K562 (cell line): ENCODE data around the gene IREB2. TPM values are rescaled to one million over a fixed set of nuclear protein-coding genes. Genes with fewer than 3 reads are reported as not detected.

Experiments used
- ATAC-seq: fragments of 200-7000 bp; cut with Tn5 transposase; 3 replicates; pipeline ENCODE4 v1.9.1; 2020; ENCODE audit warnings: moderate library complexity
- Bru-seq: library from RNA; stranded (reverse); fragments of 400-500 nt; gene quantifications from one replicate; lab custom pipeline; 2021; lab: Mats Ljungman, UMichigan
- BruChase-seq, 2 experiments: library from RNA; stranded (reverse); fragments of 400-500 nt; gene quantifications; one replicate each; lab custom pipeline; 2021; lab: Mats Ljungman, UMichigan
- BruUV-seq: library from RNA; stranded (reverse); fragments of 400-500 nt; replicated peaks from 2 replicates; lab custom pipeline; 2021; lab: Mats Ljungman, UMichigan
- CTCF ChIA-PET: fragments of 300-600 bp; formaldehyde crosslinking; extraction: SDS; loops from one replicate; lab custom pipeline; 2021; ENCODE audit warnings: low intra/inter-chr PET ratio; lab: Yijun Ruan, JAX
- POLR2A ChIA-PET: fragments of 300-600, 350-650 bp; sonication (Branson Sonifier 250); formaldehyde crosslinking; extraction: SDS; loops from one replicate; lab custom pipeline; 2021; ENCODE audit warnings: antibody characterized with exemption, inconsistent platforms; lab: Yijun Ruan, JAX
- DNase-seq, 4 experiments: peaks; one replicate each; pipeline versions ENCODE4 v3.0.0 to v3.0.0-alpha.2; 2011 to 2018; ENCODE audit warnings: low spot score in 3 of 4, mixed read lengths in 3 of 4; ENCODE audit errors: extremely low read depth in 1 of 4
- FAIRE-seq: peaks from 2 replicates; lab custom pipeline; 2011; peaks lifted over from hg19 to GRCh38; lab: Jason Lieb, UNC
- H2AFZ ChIP-seq: 2 replicates; pipeline ENCODE4 v1.6.0; 2011; ENCODE audit warnings: low read depth, low read length, control low read depth, inconsistent platforms
- H3K27ac ChIP-seq: fragments of 200-600 bp; 3 replicates; pipeline ENCODE4 v1.8.0; 2011; ENCODE audit warnings: low read depth, mild to moderate bottlenecking, control low read depth, inconsistent platforms, low read length, moderate library complexity, mixed read lengths; ENCODE audit errors: extremely low read depth
- H3K27me3 ChIP-seq, 2 experiments: fragments of 300-600 bp in 1 of 2; 2 replicates in 1 of 2; 3 replicates in 1 of 2; pipeline versions ENCODE4 v1.6.0 to v1.8.0; 2011; ENCODE audit warnings: inconsistent platforms in 2 of 2, low read length in 2 of 2, mild to moderate bottlenecking in 1 of 2, mixed read lengths in 1 of 2, moderate library complexity in 1 of 2; ENCODE audit not compliant: control insufficient read depth in 2 of 2, insufficient read depth in 2 of 2
- H3K36me3 ChIP-seq: fragments of 300-600 bp; 3 replicates; pipeline ENCODE4 v1.8.0; 2011; ENCODE audit warnings: mild to moderate bottlenecking, low read length, inconsistent platforms; ENCODE audit not compliant: control insufficient read depth, insufficient read depth
- H3K4me1 ChIP-seq, 2 experiments: fragments of 200-600 bp in 1 of 2; replicated peaks in 1 of 2; 2 replicates in 1 of 2; 3 replicates in 1 of 2; pipeline versions ENCODE4 v1.5.1 to v1.8.0; 2011; ENCODE audit warnings: inconsistent platforms in 2 of 2, low read length in 2 of 2, mild to moderate bottlenecking in 1 of 2, mixed read lengths in 1 of 2, moderate library complexity in 1 of 2; ENCODE audit not compliant: control insufficient read depth in 2 of 2, insufficient read depth in 2 of 2
- H3K4me2 ChIP-seq: 2 replicates; pipeline ENCODE4 v1.6.1; 2011; ENCODE audit warnings: low read length, control low read depth, inconsistent platforms, mixed read lengths; ENCODE audit not compliant: insufficient read depth
- H3K4me3 ChIP-seq: fragments of 200-600 bp; sonication (generic), shearing (Covaris generic); 2 replicates; pipeline ENCODE4 v1.5.1; 2016; ENCODE audit warnings: control low read depth, inconsistent platforms
- H3K79me2 ChIP-seq: fragments of 200-600 bp; 3 replicates; pipeline ENCODE4 v1.8.0; 2011; ENCODE audit warnings: low read length, inconsistent platforms; ENCODE audit not compliant: control insufficient read depth, insufficient read depth
- H3K9ac ChIP-seq, 2 experiments: 2 replicates each; pipeline versions ENCODE4 v1.6.0 to v1.6.1; 2011; ENCODE audit warnings: low read depth in 2 of 2, low read length in 2 of 2, control low read depth in 1 of 2, inconsistent platforms in 1 of 2, mild to moderate bottlenecking in 1 of 2, mixed read lengths in 1 of 2; ENCODE audit not compliant: insufficient read depth in 1 of 2
- H3K9me1 ChIP-seq: one replicate; pipeline ENCODE4 v1.6.0; 2011; ENCODE audit warnings: inconsistent platforms, mild to moderate bottlenecking, low read length, moderate library complexity; ENCODE audit not compliant: control insufficient read depth, insufficient read depth
- H3K9me3 ChIP-seq: replicated peaks from 2 replicates; pipeline ENCODE4 v1.5.1; 2011; ENCODE audit warnings: low read depth, low read length, inconsistent platforms; ENCODE audit not compliant: control insufficient read depth, insufficient read depth
- H4K20me1 ChIP-seq: replicated peaks from 2 replicates; pipeline ENCODE4 v1.6.1; 2011; ENCODE audit warnings: low read length, inconsistent platforms, mixed read lengths; ENCODE audit not compliant: control insufficient read depth, insufficient read depth
- DPF2 ChIP-seq: fragments of 450-650 bp; IDR thresholded peaks from 2 replicates; pipeline ENCODE4 v1.6.1; 2016
- ELK1 ChIP-seq: sonication (generic); formaldehyde crosslinking; IDR thresholded peaks from 2 replicates; pipeline ENCODE4 v1.8.1; 2022; ENCODE audit warnings: missing genetic modification reagents
- GTF2B ChIP-seq: IDR thresholded peaks from 2 replicates; pipeline ENCODE4 v1.6.1; 2011; ENCODE audit not compliant: insufficient read length; ENCODE audit errors: extremely low read depth
- MIER1 ChIP-seq: fragments of 450-650 bp; IDR thresholded peaks from 2 replicates; pipeline ENCODE4 v1.6.1; 2016; ENCODE audit warnings: antibody characterized with exemption, mild to moderate bottlenecking, low read depth
- MTA1 ChIP-seq: fragments of 450-650 bp; IDR thresholded peaks from 2 replicates; pipeline ENCODE4 v1.6.1; 2017; ENCODE audit warnings: borderline replicate concordance
- NR3C1 ChIP-seq: sonication (generic); formaldehyde crosslinking; IDR thresholded peaks from 2 replicates; pipeline ENCODE4 v1.8.1; 2022; ENCODE audit warnings: missing genetic modification reagents
- PRDM10 ChIP-seq: fragments of 450-650 bp; IDR thresholded peaks from 2 replicates; pipeline ENCODE4 v1.6.1; 2018; ENCODE audit not compliant: partially characterized antibody
- RAD51 ChIP-seq: fragments of 450-650 bp; IDR thresholded peaks from 2 replicates; pipeline ENCODE4 v1.7.1; 2016; ENCODE audit warnings: low read depth, mild to moderate bottlenecking, borderline replicate concordance
- RBM17 ChIP-seq: fragments of 200-400 bp; formaldehyde crosslinking; IDR thresholded peaks from 2 replicates; pipeline ENCODE4 v1.6.1; 2017; ENCODE audit warnings: low read depth, mild to moderate bottlenecking, low read length, borderline replicate concordance
- ZNF253 ChIP-seq: fragments of 250-450 bp; sonication (Bioruptor Pico); conservative IDR thresholded peaks from 2 replicates; pipeline ENCODE4 v1.6.1; 2021; ENCODE audit warnings: mild to moderate bottlenecking
- WGBS: fragments of 100-300 bp; shearing (Covaris generic); methylation state at CpG from one replicate; pipeline ENCODE4 v1.1.6; 2016; ENCODE audit warnings: low coverage, mixed read lengths; ENCODE audit not compliant: insufficient coverage; ENCODE audit errors: missing lambda C conversion rate; 5-methylcytosine and 5-hydroxymethylcytosine counted together
- in situ Hi-C: fragments of 300-500 bp; cut with MboI; formaldehyde crosslinking; loops from 4 replicates; pipeline ENCODE4 v1.15.0; 2018; ENCODE audit warnings: inconsistent platforms, mixed read lengths
- intact Hi-C: fragments of 100-400 bp; cut with micrococcal nuclease; formaldehyde crosslinking; loops from 2 replicates; pipeline ENCODE4 v1.14.2; 2022
- long read RNA-seq, 3 experiments: library from polyadenylated mRNA in 2 of 3; library from RNA in 1 of 3; unstranded in 2 of 3; stranded (forward) in 1 of 3; transcript quantifications; one replicate each; pipeline ENCODE4 v2.0.0, GENCODE V29; 2019 to 2022
- polyA minus RNA-seq, 3 experiments: library from RNA; depleted of rRNA, polyadenylated mRNA; stranded (reverse); fragments of >200 nt; gene quantifications; 2 replicates each; pipeline ENCODE4 v1.2.3, GENCODE V29; 2011
- polyA plus RNA-seq, 8 experiments: library from polyadenylated mRNA; depleted of rRNA in 4 of 8; stranded (reverse) in 5 of 8; unstranded in 3 of 8; fragments of >200 nt; fragmentation: Nextera tagmentation in 2 of 8; fragmentation: Illumina TruSeq in 1 of 8; extraction: Ambion mirVana in 2 of 8; extraction: Trizol in 1 of 8; gene quantifications; 2 replicates each; pipeline versions ENCODE4 v1.2.1 to v1.2.3, GENCODE V29; 2011 to 2014; ENCODE audit warnings: inconsistent platforms in 1 of 8, missing spikeins in 1 of 8
- total RNA-seq, 7 experiments: library from RNA; depleted of rRNA in 6 of 7; stranded (reverse); fragments of >200 nt in 6 of 7; fragmentation: Illumina TruSeq in 2 of 7; extraction: Trizol in 2 of 7; gene quantifications; 2 replicates each; pipeline versions ENCODE4 v1.2.1 to v1.2.3, GENCODE V29; 2011 to 2021; ENCODE audit warnings: low replicate concordance in 1 of 7

Gene IREB2
- total RNA-seq (2011; cell fraction: chromatin; rRNA removed; ENCODE audit: low replicate concordance) = 54.9 and 123 TPM in 2 replicates
- total RNA-seq (2011; cell fraction: nucleolus; rRNA removed) = 23.8 and 30.0 TPM in 2 replicates
- total RNA-seq (2011; cell fraction: nucleoplasm; rRNA removed) = 48.5 and 72.4 TPM in 2 replicates
- total RNA-seq (2014; rRNA removed) (16.8 and 17.1 TPM in 2 replicates), total RNA-seq (2014; rRNA removed; fragmentation: Illumina TruSeq; extraction: Trizol) (37.7 and 48.0 TPM in 2 replicates), total RNA-seq (2015; rRNA removed; fragmentation: Illumina TruSeq; extraction: Trizol) (30.8 and 34.0 TPM in 2 replicates), total RNA-seq (2021) (56.6 and 61.7 TPM in 2 replicates), polyA plus RNA-seq (2011; rRNA removed) (51.5 and 59.1 TPM in 2 replicates), polyA plus RNA-seq (2014; fragmentation: Illumina TruSeq; extraction: Trizol) (45.4 and 53.2 TPM in 2 replicates), polyA plus RNA-seq (2014; fragmentation: Nextera tagmentation; extraction: Ambion mirVana) (10 to 100 TPM; 18.0 to 21.4 TPM), polyA plus RNA-seq (2014; rRNA removed) (24.1 and 25.4 TPM in 2 replicates), polyA minus RNA-seq (2011; rRNA and poly(A)+ RNA removed) (106 and 117 TPM in 2 replicates), Bru-seq, nascent RNA (percentile 89 among the genes with signal in this experiment), BruChase-seq, experiment 1, labeled RNA remaining after a 2-hour chase (percentile 92 among the genes with signal in this experiment), BruChase-seq, experiment 2, labeled RNA remaining after a 6-hour chase (percentile 89 among the genes with signal in this experiment)
- polyA plus RNA-seq (2011; cell fraction: cytosol; rRNA removed) = 13.6 and 22.2 TPM in 2 replicates
- 19.4 and 22.1 TPM in 2 replicates for polyA plus RNA-seq (2011; cell fraction: nucleus; rRNA removed)
- polyA plus RNA-seq (2012) = 26.6 and 30.9 TPM in 2 replicates
- 41.6 and 62.7 TPM in 2 replicates for polyA minus RNA-seq (2011; cell fraction: cytosol; rRNA and poly(A)+ RNA removed)
- 31.2 and 42.7 TPM in 2 replicates for polyA minus RNA-seq (2011; cell fraction: nucleus; rRNA and poly(A)+ RNA removed)
- long read RNA-seq, experiment 1, full-length matches to known transcripts = 44 of 117 reads
- long read RNA-seq, experiment 1, partial matches to known transcripts = 19 of 117 reads
- long read RNA-seq, experiment 1, other reads (novel, unspliced or antisense) = 54 of 117 reads
- long read RNA-seq, experiment 2, partial matches to known transcripts = 2 of 35 reads
- long read RNA-seq, experiment 2, other reads (novel, unspliced or antisense) = 33 of 35 reads
- long read RNA-seq, experiment 3, full-length matches to known transcripts = 7 of 20 reads
- long read RNA-seq, experiment 3, partial matches to known transcripts = 11 of 20 reads
- long read RNA-seq, experiment 3, other reads (novel, unspliced or antisense) = 2 of 20 reads

GRCh38 chr15:78437762-78438618, at the start of gene IREB2:
IREB2 (plus strand) TSS chr15:78438216; CDS start chr15:78438338, 122 bp downstream.
- peaks cover 50% of the 10 kb centered on the region for H3K79me2 ChIP-seq
- peak within 1 kb of the TSS; percentile 99 for H3K4me3 ChIP-seq
- no peaks in the 10 kb centered on the region for H3K9me3 ChIP-seq
- no peaks in the 10 kb centered on the region for H3K27me3 ChIP-seq
- ChIA-PET POLR2A (interaction anchor here (0.6 to 2.9 kb wide), 16 partner anchors 8 to 139 kb away, joined by 3 to 17 read pairs (median 4); partner anchors contain the start of gene SKIC8), CTCF (no interaction called here)
- peak within 1 kb of the TSS; percentile 98 to 99 for H3K9ac ChIP-seq
- peak; percentile 98 for FAIRE-seq
- under 1% methylated on average over 58 of the region's 78 CpGs for WGBS
- peak; percentile 94 for ATAC-seq
- peak within 1 kb of the TSS; percentile 98 for H2AFZ ChIP-seq
- BruUV-seq = no TSS peak
- H3K4me2 ChIP-seq = peak within 1 kb of the TSS; percentile 93
- in situ Hi-C loops = no loop called here
- H4K20me1 ChIP-seq = no peaks in the 10 kb centered on the region
- H3K36me3 ChIP-seq = peaks cover 34% of the 10 kb centered on the region
- H3K4me1 ChIP-seq = peaks cover 4 to 6% of the 10 kb centered on the region in 2 experiments; a peak in 4 of 5 replicates
- peak; percentile 96 to 99 (median 96) for DNase-seq
- H3K27ac ChIP-seq = peak within 1 kb of the TSS; percentile 96
- intact Hi-C loops = no loop called here
- H3K9me1 ChIP-seq = no peaks in the 10 kb centered on the region
- TF ChIP-seq RAD51 (no peak), DPF2 (no peak), PRDM10 (peak; percentile 3), NR3C1 (CRISPR knock-in tag) (no peak), ELK1 (no peak), GTF2B (no peak), MIER1 (no peak), MTA1 (no peak), RBM17 (no peak), ZNF253 (CRISPR knock-in tag) (no peak)
